HL-60 (cell line): ENCODE data around the gene GJB1.

Source experiments
- DNase-seq, 2 experiments: peaks; one replicate each; pipeline ENCODE4 v3.0.0-alpha.2; 2010 to 2020; ENCODE audit warnings: low read depth in 1 of 2, low spot score in 1 of 2
- H3K27ac ChIP-seq: fragments of 250-450 bp; sonication (Bioruptor Pico); replicated peaks from 2 replicates; pipeline ENCODE4 v1.5.1; 2020; ENCODE audit warnings: mild to moderate bottlenecking, moderate library complexity
- H3K27me3 ChIP-seq: fragments of 250-450 bp; sonication (Bioruptor Pico); 2 replicates; pipeline ENCODE4 v1.5.1; 2021; ENCODE audit warnings: mild to moderate bottlenecking, moderate library complexity; ENCODE audit not compliant: insufficient read depth, poor library complexity, severe bottlenecking
- H3K4me3 ChIP-seq: replicated peaks from 2 replicates; pipeline ENCODE4 v1.5.1; 2011; ENCODE audit warnings: mild to moderate bottlenecking, control low read depth, low read length; ENCODE audit not compliant: insufficient read depth
- CTCF ChIP-seq: IDR thresholded peaks from one replicate; pipeline ENCODE4 v1.5.1; 2011; ENCODE audit warnings: low read length, control low read depth, inconsistent platforms; ENCODE audit not compliant: insufficient read depth
- GABPA ChIP-seq: IDR thresholded peaks from 2 replicates; pipeline ENCODE4 v1.6.1; 2012; ENCODE audit warnings: low read depth
- POLR2AphosphoS5 ChIP-seq: IDR thresholded peaks from 2 replicates; pipeline ENCODE4 v1.6.1; 2012; ENCODE audit warnings: low read depth
- REST ChIP-seq: IDR thresholded peaks from 2 replicates; pipeline ENCODE4 v1.6.1; 2012; ENCODE audit warnings: low read depth; ENCODE audit not compliant: insufficient replicate concordance
- SPI1 ChIP-seq: IDR thresholded peaks from 2 replicates; pipeline ENCODE4 v1.6.1; 2012; ENCODE audit warnings: low read depth, mild to moderate bottlenecking, borderline replicate concordance

GJB1 gene

GRCh38 chrX:71214604-71215337, 8.3 kb upstream of the GJB1 start:
- TF ChIP-seq POLR2AphosphoS5 (no peak), CTCF (no peak), SPI1 (no peak), REST (no peak), GABPA (no peak)
- no peak overlapping the region for H3K4me3 ChIP-seq
- no peak overlapping the region for H3K27ac ChIP-seq
- no peaks in the 10 kb centered on the region for H3K27me3 ChIP-seq
- no peak for DNase-seq

- Histone ChIP-seq H3K4me3 (no peak overlapping the region), H3K27ac (no peak overlapping the region), H3K27me3 (no peaks in the 10 kb centered on the region)
- no peak for DNase-seq
- TF ChIP-seq POLR2AphosphoS5 = no peak
- no peak for TF ChIP-seq REST
- TF ChIP-seq SPI1 = no peak
- no peak for TF ChIP-seq GABPA
- no peak for TF ChIP-seq CTCF
Observed at GRCh38 chrX:71215338-71215912, 7.6 kb upstream of the GJB1 start.

GRCh38 chrX:71216485-71216884, 6.5 kb upstream of the GJB1 start:
- no peak for DNase-seq
- no peak overlapping the region for H3K27ac ChIP-seq
- TF ChIP-seq POLR2AphosphoS5 (no peak), REST (no peak), SPI1 (no peak), CTCF (no peak), GABPA (no peak)
- no peak overlapping the region for H3K4me3 ChIP-seq
- H3K27me3 ChIP-seq = no peaks in the 10 kb centered on the region
